IMR-90 (cell line): ENCODE measurements around the gene DTD1. TPM values are rescaled to one million over a fixed set of nuclear protein-coding genes. Genes with fewer than 3 reads are reported as not detected.

Source experiments
- ATAC-seq: fragments of 200-7000 bp; cut with Tn5 transposase; 2 replicates; pipeline ENCODE4 v1.9.1; 2020; ENCODE audit warnings: low read depth, mild to moderate bottlenecking, moderate library complexity
- BruUV-seq: library from RNA; stranded (reverse); fragments of 400-500 nt; replicated peaks from 2 replicates; lab custom pipeline; 2021; lab: Mats Ljungman, UMichigan
- CTCF ChIA-PET: fragments of 300-600 bp; formaldehyde crosslinking; extraction: SDS; loops from one replicate; lab custom pipeline; 2021; ENCODE audit warnings: antibody characterized with exemption; lab: Yijun Ruan, JAX
- POLR2A ChIA-PET: fragments of 300-600 bp; sonication (Branson Sonifier 250); formaldehyde crosslinking; loops from one replicate; lab custom pipeline; 2022; ENCODE audit warnings: antibody characterized with exemption; ENCODE audit not compliant: unreplicated experiment; lab: Charles Lee
- DNase-seq: peaks from one replicate; pipeline ENCODE4 v3.0.0; 2013
- H2AFZ ChIP-seq: replicated peaks from 2 replicates; pipeline ENCODE3; 2013; ENCODE audit warnings: low read length, mild to moderate bottlenecking; ENCODE audit not compliant: poor library complexity
- H2AK5ac ChIP-seq: 2 replicates; pipeline ENCODE4 v1.6.1; 2013; ENCODE audit warnings: low read depth, low read length, inconsistent platforms
- H2AK9ac ChIP-seq: replicated peaks from 2 replicates; pipeline ENCODE3; 2013; ENCODE audit warnings: mild to moderate bottlenecking, low read depth, low read length, moderate library complexity; ENCODE audit not compliant: poor library complexity
- H2BK120ac ChIP-seq: 2 replicates; pipeline ENCODE4 v1.6.1; 2013; ENCODE audit warnings: low read depth, low read length, inconsistent platforms
- H2BK15ac ChIP-seq: 3 replicates; pipeline ENCODE4 v1.6.1; 2013; ENCODE audit warnings: low read depth, low read length, inconsistent platforms
- H2BK20ac ChIP-seq: 2 replicates; pipeline ENCODE4 v1.6.1; 2013; ENCODE audit warnings: low read depth, mild to moderate bottlenecking, inconsistent platforms, low read length, moderate library complexity
- H2BK5ac ChIP-seq: 2 replicates; pipeline ENCODE4 v1.6.1; 2013; ENCODE audit warnings: mild to moderate bottlenecking, low read depth, low read length, inconsistent platforms; ENCODE audit not compliant: poor library complexity, severe bottlenecking
- H3K14ac ChIP-seq: replicated peaks from 2 replicates; pipeline ENCODE4 v1.6.1; 2013; ENCODE audit warnings: low read depth, low read length, inconsistent platforms
- H3K18ac ChIP-seq: 2 replicates; pipeline ENCODE4 v1.6.1; 2013; ENCODE audit warnings: low read depth, low read length, control low read depth
- H3K23ac ChIP-seq: 2 replicates; pipeline ENCODE4 v1.6.1; 2013; ENCODE audit warnings: low read depth, low read length, inconsistent platforms
- H3K27ac ChIP-seq: 2 replicates; pipeline ENCODE4 v1.5.1; 2013; ENCODE audit warnings: mild to moderate bottlenecking, control low read depth, low read length; ENCODE audit not compliant: insufficient read depth
- H3K27me3 ChIP-seq: 2 replicates; pipeline ENCODE4 v1.6.1; 2013; ENCODE audit warnings: low read length; ENCODE audit not compliant: control insufficient read depth, insufficient read depth
- H3K36me3 ChIP-seq: 2 replicates; pipeline ENCODE4 v1.6.1; 2013; ENCODE audit warnings: low read length, mixed read lengths; ENCODE audit not compliant: control insufficient read depth, insufficient read depth
- H3K4ac ChIP-seq: 2 replicates; pipeline ENCODE4 v1.6.1; 2013; ENCODE audit warnings: low read depth, low read length, inconsistent platforms
- H3K4me1 ChIP-seq: 2 replicates; pipeline ENCODE4 v1.6.1; 2013; ENCODE audit warnings: low read length, mixed read lengths; ENCODE audit not compliant: control insufficient read depth, insufficient read depth
- H3K4me2 ChIP-seq: 2 replicates; pipeline ENCODE4 v1.6.1; 2013; ENCODE audit warnings: low read depth, mild to moderate bottlenecking, control low read depth, low read length, moderate library complexity
- H3K4me3 ChIP-seq: 2 replicates; pipeline ENCODE4 v1.5.1; 2013; ENCODE audit warnings: low read depth, mild to moderate bottlenecking, control low read depth, low read length, moderate library complexity; ENCODE audit not compliant: insufficient read depth
- H3K56ac ChIP-seq: 2 replicates; pipeline ENCODE4 v1.6.1; 2013; ENCODE audit warnings: low read length, inconsistent platforms; ENCODE audit not compliant: insufficient read depth; ENCODE audit errors: extremely low read depth
- H3K79me1 ChIP-seq, 2 experiments: 2 replicates each; pipeline ENCODE4 v1.6.1; 2013; ENCODE audit warnings: low read length in 2 of 2, inconsistent platforms in 1 of 2, low read depth in 1 of 2
- H3K9ac ChIP-seq: 2 replicates; pipeline ENCODE4 v1.6.1; 2013; ENCODE audit warnings: low read depth, low read length, control low read depth
- H3K9me1 ChIP-seq: 2 replicates; pipeline ENCODE4 v1.6.1; 2013; ENCODE audit warnings: low read length, inconsistent platforms; ENCODE audit not compliant: insufficient read depth
- H3K9me3 ChIP-seq: 2 replicates; pipeline ENCODE4 v1.6.1; 2013; ENCODE audit warnings: low read length; ENCODE audit not compliant: control insufficient read depth, insufficient read depth
- H4K20me1 ChIP-seq: 2 replicates; pipeline ENCODE4 v1.6.1; 2013; ENCODE audit warnings: low read length, inconsistent platforms; ENCODE audit not compliant: insufficient read depth
- H4K5ac ChIP-seq: 2 replicates; pipeline ENCODE4 v1.6.1; 2013; ENCODE audit warnings: mild to moderate bottlenecking, low read depth, low read length, control low read depth
- H4K8ac ChIP-seq, 2 experiments: 2 replicates each; pipeline ENCODE4 v1.6.1; 2013; ENCODE audit warnings: low read depth in 2 of 2, low read length in 2 of 2, control low read depth in 1 of 2, inconsistent platforms in 1 of 2
- H4K91ac ChIP-seq: 2 replicates; pipeline ENCODE4 v1.6.1; 2013; ENCODE audit warnings: low read depth, low read length, inconsistent platforms; ENCODE audit not compliant: insufficient read depth
- BHLHE40 ChIP-seq: fragments of 150-350 bp; IDR thresholded peaks from 2 replicates; pipeline ENCODE4 v1.6.1; 2016; ENCODE audit warnings: mild to moderate bottlenecking, low read depth, low read length
- CTCF ChIP-seq: conservative IDR thresholded peaks from 2 replicates; pipeline ENCODE4 v1.5.1; 2012; ENCODE audit warnings: mild to moderate bottlenecking, low read depth, low read length, improper control_type of control experiment
- ELK1 ChIP-seq: fragments of 150-350 bp; IDR thresholded peaks from 2 replicates; pipeline ENCODE4 v1.6.1; 2016; ENCODE audit warnings: low read depth, mild to moderate bottlenecking, low read length, moderate library complexity, borderline replicate concordance
- MAFK ChIP-seq: IDR thresholded peaks from 2 replicates; pipeline ENCODE4 v1.6.1; 2012; ENCODE audit warnings: low read depth, low read length, improper control_type of control experiment
- MAZ ChIP-seq: IDR thresholded peaks from 2 replicates; pipeline ENCODE4 v1.6.1; 2012; ENCODE audit warnings: low read depth, mild to moderate bottlenecking, low read length, improper control_type of control experiment, moderate library complexity, borderline replicate concordance
- MXI1 ChIP-seq: IDR thresholded peaks from 2 replicates; pipeline ENCODE4 v1.6.1; 2012; ENCODE audit warnings: low read depth, mild to moderate bottlenecking, low read length, moderate library complexity, borderline replicate concordance
- NFE2L2 ChIP-seq: fragments of 150-350 bp; IDR thresholded peaks from 2 replicates; pipeline ENCODE4 v1.6.1; 2016; ENCODE audit warnings: low read depth, mild to moderate bottlenecking, low read length
- POLR2A ChIP-seq: IDR thresholded peaks from 2 replicates; pipeline ENCODE4 v1.6.1; 2012; ENCODE audit warnings: mild to moderate bottlenecking, low read depth, low read length
- RFX5 ChIP-seq: IDR thresholded peaks from 2 replicates; pipeline ENCODE4 v1.8.0; 2012; ENCODE audit warnings: low read depth, mild to moderate bottlenecking, low read length, moderate library complexity
- SMC3 ChIP-seq: fragments of 150-350 bp; IDR thresholded peaks from 2 replicates; pipeline ENCODE4 v1.6.1; 2016; ENCODE audit warnings: low read depth, mild to moderate bottlenecking, antibody characterized with exemption, low read length, moderate library complexity
- USF2 ChIP-seq: fragments of 150-350 bp; IDR thresholded peaks from 2 replicates; pipeline ENCODE4 v1.6.1; 2017; ENCODE audit warnings: mild to moderate bottlenecking, antibody characterized with exemption, low read length, low read depth
- WGBS, 2 experiments: methylation state at CpG; one replicate each; pipeline versions ENCODE4 v1.1.5 to v1.1.7; 2013; ENCODE audit warnings: missing lambda C conversion rate in 2 of 2; ENCODE audit not compliant: insufficient read length in 1 of 2; ENCODE audit errors: extremely low coverage in 2 of 2; 5-methylcytosine and 5-hydroxymethylcytosine counted together
- dilution Hi-C: fragments of 300-500 bp; cut with HindIII; formaldehyde crosslinking; loops from one replicate; pipeline ENCODE4 v1.14.3; 2018; ENCODE audit warnings: low sequenced_read_pairs; ENCODE audit not compliant: unreplicated experiment
- in situ Hi-C: fragments of 300-500 bp; cut with MboI; formaldehyde crosslinking; loops from 3 replicates; pipeline ENCODE4 v1.14.3; 2019; ENCODE audit warnings: low sequenced_read_pairs, inconsistent platforms, mixed read lengths
- intact Hi-C: fragments of 100-400 bp; cut with micrococcal nuclease; formaldehyde crosslinking; loops from 2 replicates; pipeline ENCODE4 v1.10.0; 2022
- polyA plus RNA-seq, 3 experiments: library from polyadenylated mRNA; depleted of rRNA; stranded (reverse); fragments of >200 nt; gene quantifications; 2 replicates each; pipeline ENCODE4 v1.2.3, GENCODE V29; 2012; ENCODE audit warnings: low replicate concordance in 1 of 3
- total RNA-seq: library from RNA; depleted of rRNA; stranded (reverse); fragments of >200 nt; gene quantifications from 2 replicates; pipeline ENCODE4 v1.2.3, GENCODE V29; 2012

DTD1 gene
- total and polyA plus RNA-seq, 2 of the 4 experiments (the other 2 are of a cell fraction) = 73.1 to 101 TPM

GRCh38 chr20:18754030-18754652, 166.3 kb downstream of the DTD1 start:
- Histone ChIP-seq H4K5ac (no peak overlapping the region), H3K18ac (no peak overlapping the region), H3K27ac (no peak overlapping the region), H4K91ac (no peak overlapping the region), H4K8ac (no peak overlapping the region), H3K9me1 (no peaks in the 10 kb centered on the region; the same call in 1 of the 2 replicates), H3K14ac (no peak overlapping the region), H3K9ac (no peak overlapping the region), H2BK120ac (no peak overlapping the region), H3K4me3 (no peak overlapping the region), H2AK5ac (no peak overlapping the region), H2BK20ac (no peak overlapping the region), H3K4ac (no peak overlapping the region), H3K4me2 (no peak overlapping the region), H3K27me3 (no peaks in the 10 kb centered on the region), H3K79me1 (peaks cover 0 to 3% of the 10 kb centered on the region in 2 experiments; a peak in 2 of 4 replicates), H2AFZ (no peak overlapping the region), H2BK5ac (no peak overlapping the region), H3K56ac (no peak overlapping the region), H2AK9ac (no peak overlapping the region), H3K36me3 (no peaks in the 10 kb centered on the region), H3K23ac (no peak overlapping the region), H4K20me1 (no peaks in the 10 kb centered on the region), H2BK15ac (no peak overlapping the region), H3K4me1 (no peaks in the 10 kb centered on the region), H3K9me3 (no peaks in the 10 kb centered on the region)
- ATAC-seq (no peak), DNase-seq (peak; percentile 4)
- in situ Hi-C loops (no loop called here), dilution Hi-C loops (no loop called here), intact Hi-C loops (no loop called here)
- TF ChIP-seq SMC3 = no peak
- no peak for TF ChIP-seq RFX5
- TF ChIP-seq CTCF = no peak
- TF ChIP-seq USF2 = no peak
- no peak for TF ChIP-seq NFE2L2
- no peak for TF ChIP-seq POLR2A
- no peak for TF ChIP-seq ELK1
- no peak for TF ChIP-seq MAFK
- TF ChIP-seq MAZ = no peak
- TF ChIP-seq BHLHE40 = no peak
- no peak for TF ChIP-seq MXI1
- POLR2A ChIA-PET = no interaction called here
- no TSS peak for BruUV-seq
- CTCF ChIA-PET = interaction anchor here (1.5 kb wide), 1 partner anchor 8 kb away, joined by 3 read pairs; no protein-coding TSS in a partner anchor
- no CpG with 5 or more reads among the region's 5 CpGs for WGBS, 2 experiments
